Measurements from ENCODE around the gene LIAS.
A peak's percentile ranks its signal among the peaks of the same experiment; 100 is the strongest.
"Not testable (repeated sequence)": the region's sequence is repeated elsewhere in the genome, so short reads cannot be mapped to it uniquely, and the experiment has no call there.

The LIAS gene

GRCh38 chr4:39458505-39459300 lies at the start of gene LIAS, which contains the start of gene RPL9:
TSS of gene LIAS (plus strand) at chr4:39459056. CDS start at chr4:39459118, 62 bp downstream.
TSS of gene RPL9 (minus strand) at chr4:39458922. CDS start at chr4:39458439, 483 bp downstream.
- peak; percentile 95 for DNase-seq

GRCh38 chr4:39410415-39410814 lies 48.4 kb upstream of the LIAS start:
- no peak for DNase-seq

- not testable (repeated sequence) for DNase-seq
Observed at GRCh38 chr4:39411561-39411960, 47.3 kb upstream of the LIAS start.

GRCh38 chr4:39415678-39416283 lies 43.1 kb upstream of the LIAS start:
- no peak for DNase-seq

- no peak for DNase-seq
Observed at GRCh38 chr4:39422247-39422646, 36.6 kb upstream of the LIAS start.

- not testable (repeated sequence) for DNase-seq
Observed at GRCh38 chr4:39425297-39425696, 33.6 kb upstream of the LIAS start.

GRCh38 chr4:39426728-39427127 lies 32.1 kb upstream of the LIAS start:
- no peak for DNase-seq

GRCh38 chr4:39427520-39428114 lies 31.2 kb upstream of the LIAS start:
- no peak for DNase-seq

- DNase-seq = no peak
Observed at GRCh38 chr4:39429476-39430334, 29.2 kb upstream of the LIAS start.

- DNase-seq = no peak
Observed at GRCh38 chr4:39433878-39434492, 24.9 kb upstream of the LIAS start.

- no peak for DNase-seq
Observed at GRCh38 chr4:39435659-39436563, 22.9 kb upstream of the LIAS start.

- no peak for DNase-seq
Observed at GRCh38 chr4:39441593-39441992, 17.3 kb upstream of the LIAS start.

GRCh38 chr4:39442998-39443397 lies 15.9 kb upstream of the LIAS start:
- DNase-seq = no peak

- no peak for DNase-seq
Observed at GRCh38 chr4:39446483-39446841, 12.4 kb upstream of the LIAS start.

- DNase-seq = peak; percentile 85
Observed at GRCh38 chr4:39446842-39447573, 11.8 kb upstream of the LIAS start.

- DNase-seq = no peak
Observed at GRCh38 chr4:39450618-39451017, 8.2 kb upstream of the LIAS start.

GRCh38 chr4:39451423-39452023 lies 7.3 kb upstream of the LIAS start:
- no peak for DNase-seq

GRCh38 chr4:39452153-39452859 lies 6.5 kb upstream of the LIAS start:
- no peak for DNase-seq

- DNase-seq = no peak
Observed at GRCh38 chr4:39452860-39453587, 5.8 kb upstream of the LIAS start.
